Stimulated activated naive B cell treated with anti-CD40 and anti-IgM and Interleukin-4, amounts not matched to agents 10 μg/mL and 1 μg/mL and 100 μg/mL, for 72 hours (primary cell): ENCODE results near the gene TMSB4X.
A peak's percentile ranks its signal among the peaks of the same experiment; 100 is the strongest.
"Not testable (repeated sequence)": the region's sequence is repeated elsewhere in the genome, so short reads cannot be mapped to it uniquely, and the experiment has no call there.

ENCODE experiments used
- ATAC-seq, 2 donors: fragments of 150-1000 bp; cut with Tn5 transposase; replicated peaks; 2 replicates each; pipeline ENCODE4 v1.10.0; 2021; ENCODE audit warnings: moderate library complexity in 1 of 2
- DNase-seq: peaks from one replicate; pipeline ENCODE4 v3.0.0; 2021
- H3K27ac Mint-ChIP-seq: one replicate; pipeline ENCODE4 v1.8.0; 2022; ENCODE audit warnings: mild to moderate bottlenecking, mixed read lengths
- H3K27me3 Mint-ChIP-seq, 2 donors: one replicate each; pipeline ENCODE4 v1.8.0; 2022; ENCODE audit warnings: mixed read lengths in 2 of 2
- H3K36me3 Mint-ChIP-seq, 2 donors: one replicate each; pipeline ENCODE4 v1.8.0; 2022; ENCODE audit warnings: mixed read lengths in 2 of 2, mild to moderate bottlenecking in 1 of 2
- H3K4me1 Mint-ChIP-seq, 2 donors: one replicate each; pipeline ENCODE4 v1.8.0; 2022; ENCODE audit warnings: mixed read lengths in 2 of 2, mild to moderate bottlenecking in 1 of 2
- H3K4me3 Mint-ChIP-seq, 2 donors: one replicate each; pipeline ENCODE4 v1.8.0; 2022; ENCODE audit warnings: mild to moderate bottlenecking in 2 of 2, mixed read lengths in 2 of 2, moderate library complexity in 1 of 2
- H3K9me3 Mint-ChIP-seq, 2 donors: one replicate each; pipeline ENCODE4 v1.8.0; 2022; ENCODE audit warnings: mixed read lengths in 2 of 2, mild to moderate bottlenecking in 1 of 2

TMSB4X gene

DNA sequence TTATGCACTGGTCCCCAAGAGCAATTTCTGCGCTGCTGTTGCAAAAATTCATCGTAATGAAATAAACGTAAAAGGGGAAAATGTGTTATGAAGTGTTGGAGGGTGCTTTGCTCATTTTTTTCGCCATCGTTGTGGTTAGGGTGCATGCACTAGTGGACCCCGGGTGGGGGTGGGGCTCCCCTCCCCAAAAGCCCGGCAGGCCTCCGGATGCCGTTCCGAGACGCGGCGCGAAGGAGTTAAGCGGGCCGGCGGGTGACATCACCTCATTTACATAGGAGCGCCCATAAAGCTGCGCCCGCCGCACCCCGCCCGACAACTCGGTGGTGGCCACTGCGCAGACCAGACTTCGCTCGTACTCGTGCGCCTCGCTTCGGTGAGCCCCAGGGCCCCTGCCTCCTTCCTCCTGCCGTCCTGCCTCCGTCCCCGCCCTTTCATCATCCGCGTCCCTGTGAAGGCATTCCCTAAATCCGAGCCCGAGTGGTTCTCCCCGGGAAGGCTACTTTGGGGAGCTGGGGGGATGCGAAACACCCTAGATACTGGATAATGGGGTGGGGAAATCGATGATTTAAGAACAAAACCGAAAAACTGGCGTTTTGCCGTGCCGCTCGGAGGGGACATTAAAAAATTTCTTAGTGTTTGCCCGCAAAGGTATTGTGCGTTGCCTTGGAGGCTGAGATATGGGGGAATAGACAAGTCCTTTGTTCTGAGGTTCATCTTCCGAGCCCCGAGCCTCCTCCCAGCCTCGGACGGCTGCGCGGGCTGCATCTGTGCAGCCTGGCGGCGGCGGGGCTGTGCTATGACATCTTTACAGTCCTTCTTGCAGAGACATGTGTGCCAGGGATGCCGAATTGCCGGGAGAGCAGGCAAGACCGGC is at the start of gene TMSB4X:
Gene TMSB4X, plus strand, starts transcription at position 315 of the 874 bp plus-strand sequence.
- Mint-ChIP-seq H3K27ac (peak within 1 kb of the TSS; percentile 100), H3K4me1 (peaks cover 40 to 63% of the 10 kb centered on the region in 2 donors), H3K36me3 (peaks cover 30 to 34% of the 10 kb centered on the region in 2 donors), H3K9me3 (peaks cover 2 to 3% of the 10 kb centered on the region in 2 donors), H3K4me3 (peak within 1 kb of the TSS; percentile 97 to 99), H3K27me3 (peaks cover 0 to 33% of the 10 kb centered on the region in 2 donors)
- ATAC-seq (peak; percentile 45 to 59), DNase-seq (peak; percentile 81)

DNA sequence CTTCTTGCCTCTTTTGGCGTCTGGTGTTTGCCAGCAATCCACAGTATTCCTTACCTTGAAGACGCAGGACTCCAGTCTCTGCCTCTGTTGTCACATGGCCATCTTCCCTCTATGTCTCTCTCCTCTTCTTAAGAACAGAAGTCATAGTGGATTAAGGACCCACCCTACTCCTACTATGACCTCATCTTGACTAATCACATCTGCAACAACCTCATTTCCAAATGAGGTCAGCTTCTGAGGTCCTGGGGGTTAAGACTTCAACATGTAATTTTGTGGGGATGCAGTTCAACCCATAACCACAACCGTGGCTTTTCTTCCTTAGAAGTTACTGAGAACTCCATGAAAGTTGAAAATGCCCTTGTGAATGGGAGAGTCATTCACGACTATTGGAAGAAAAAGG is 45.2 kb upstream of the TMSB4X start:
- ATAC-seq (no peak), DNase-seq (no peak)
- Mint-ChIP-seq H3K9me3 (no peaks in the 10 kb centered on the region), H3K36me3 (no peaks in the 10 kb centered on the region), H3K27me3 (peaks cover 0 to 32% of the 10 kb centered on the region in 2 donors), H3K27ac (no peak overlapping the region), H3K4me1 (no peaks in the 10 kb centered on the region), H3K4me3 (no peak overlapping the region)

DNA sequence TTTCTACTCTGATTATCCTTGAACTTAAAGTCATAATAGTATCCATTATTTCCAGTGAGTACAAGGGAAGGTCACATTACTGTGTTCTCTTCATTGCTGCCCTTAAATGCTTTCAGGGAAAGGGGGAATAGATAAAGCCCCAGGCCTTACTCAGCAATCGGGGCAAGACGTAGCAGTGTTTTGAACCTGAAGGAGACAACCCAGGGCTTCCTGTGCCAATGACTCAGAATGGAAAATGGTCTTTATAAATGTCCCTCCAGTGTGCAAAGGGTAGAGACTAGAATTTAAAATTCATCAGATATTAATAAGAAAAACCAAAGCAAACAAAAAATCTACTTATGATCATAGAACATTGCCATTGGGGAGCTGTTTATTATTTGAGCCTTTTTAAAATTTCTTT is 44.8 kb upstream of the TMSB4X start:
- H3K36me3 Mint-ChIP-seq: no peaks in the 10 kb centered on the region
- H3K4me1 Mint-ChIP-seq: no peaks in the 10 kb centered on the region
- H3K9me3 Mint-ChIP-seq: no peaks in the 10 kb centered on the region
- peaks cover 0 to 31% of the 10 kb centered on the region in 2 donors for H3K27me3 Mint-ChIP-seq
- H3K27ac Mint-ChIP-seq: no peak overlapping the region
- DNase-seq (no peak), ATAC-seq (no peak)
- no peak overlapping the region for H3K4me3 Mint-ChIP-seq

DNA sequence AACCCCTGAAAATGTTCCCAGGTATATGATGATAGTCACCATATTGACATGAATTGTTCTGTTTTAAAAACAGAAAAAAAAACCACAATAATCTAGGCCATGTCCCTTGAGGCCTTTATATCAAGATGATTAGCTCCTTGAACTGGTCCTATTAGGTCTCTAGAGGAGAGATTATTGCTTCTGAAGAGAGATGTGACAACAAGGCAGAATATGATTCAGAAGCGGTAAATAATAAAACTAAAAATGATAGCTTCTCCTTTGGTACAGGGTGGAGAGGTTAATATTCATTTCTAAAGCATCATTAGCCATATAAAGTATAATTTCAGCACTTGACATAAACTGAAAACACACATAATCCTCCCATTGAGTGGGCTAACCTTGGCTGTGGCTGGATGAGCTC is 42.7 kb upstream of the TMSB4X start:
- Mint-ChIP-seq H3K27me3 (peaks cover 0 to 32% of the 10 kb centered on the region in 2 donors), H3K9me3 (no peaks in the 10 kb centered on the region), H3K27ac (no peak overlapping the region), H3K4me3 (no peak overlapping the region), H3K4me1 (no peaks in the 10 kb centered on the region), H3K36me3 (no peaks in the 10 kb centered on the region)
- DNase-seq (no peak), ATAC-seq (no peak)

DNA sequence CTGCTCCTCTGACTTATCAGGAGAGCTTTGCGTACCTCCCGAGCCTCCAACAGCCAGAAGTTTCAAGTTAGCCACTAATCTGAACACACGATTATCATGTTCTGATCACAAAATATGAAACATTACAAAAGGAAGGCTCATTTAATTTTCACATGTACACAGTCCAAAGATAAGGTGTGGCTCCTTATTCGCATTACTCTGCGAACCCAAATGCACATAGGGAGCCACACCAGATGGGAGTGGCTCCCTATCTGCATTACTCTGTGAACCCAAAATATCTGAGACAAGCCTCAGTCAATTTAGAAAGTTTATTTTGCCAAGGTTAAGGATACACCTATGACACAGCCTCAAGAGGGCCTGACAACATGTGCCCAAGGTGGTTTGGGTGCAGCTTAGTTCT is 40.1 kb upstream of the TMSB4X start:
- no peak for DNase-seq
- Mint-ChIP-seq H3K4me3 (no peak overlapping the region), H3K4me1 (no peaks in the 10 kb centered on the region)

DNA sequence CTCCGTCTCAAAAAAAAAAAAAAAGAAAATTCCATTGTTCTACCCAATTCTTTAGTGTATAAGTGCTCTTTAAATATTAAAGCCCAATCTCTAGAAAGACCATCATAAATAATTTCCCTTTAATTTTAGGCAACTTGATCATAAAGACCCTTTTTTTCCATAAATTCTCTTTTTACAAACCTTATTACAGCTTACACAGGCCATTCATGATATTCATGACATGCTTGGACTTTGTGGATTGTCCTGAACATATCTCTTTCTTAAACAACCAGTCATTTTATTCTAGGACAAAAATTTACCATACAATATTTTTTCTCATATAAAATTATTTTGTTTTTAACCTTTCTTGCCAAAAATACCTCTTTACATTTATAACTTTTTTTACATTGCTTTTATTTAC is 38.0 kb upstream of the TMSB4X start:
- peaks cover 0 to 29% of the 10 kb centered on the region in 2 donors for H3K27me3 Mint-ChIP-seq
- peaks cover 0 to 12% of the 10 kb centered on the region in 2 donors for H3K36me3 Mint-ChIP-seq
- DNase-seq (no peak), ATAC-seq (no peak)
- no peak overlapping the region for H3K4me3 Mint-ChIP-seq
- H3K4me1 Mint-ChIP-seq: no peaks in the 10 kb centered on the region
- peaks cover 0 to 9% of the 10 kb centered on the region in 2 donors for H3K9me3 Mint-ChIP-seq
- H3K27ac Mint-ChIP-seq: no peak overlapping the region

More for the DNA sequence above, 40.1 kb upstream of the TMSB4X start:
- ATAC-seq: no peak
- Mint-ChIP-seq H3K27me3 (peaks cover 0 to 26% of the 10 kb centered on the region in 2 donors), H3K36me3 (no peaks in the 10 kb centered on the region), H3K9me3 (no peaks in the 10 kb centered on the region), H3K27ac (no peak overlapping the region)

DNA sequence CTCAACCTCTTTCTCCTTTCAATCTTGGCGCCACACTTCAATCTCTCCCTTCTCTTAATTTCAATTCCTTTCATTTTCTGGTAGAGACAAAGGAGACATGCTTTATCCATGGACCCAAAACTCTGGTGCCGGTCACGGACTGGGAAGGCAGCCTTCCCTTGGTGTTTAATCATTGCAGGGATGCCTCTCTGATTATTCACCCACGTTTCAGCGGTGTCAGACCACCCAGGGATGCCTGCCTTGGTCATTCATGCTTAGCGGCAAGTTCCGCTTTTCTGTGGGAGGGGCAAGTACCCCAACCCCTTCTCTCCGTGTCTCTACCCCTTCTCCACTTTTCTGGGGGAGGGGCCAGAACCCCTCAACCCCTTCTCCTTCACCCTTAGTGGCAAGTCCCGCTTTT is 34.4 kb upstream of the TMSB4X start:
- not testable (repeated sequence) for H3K9me3 Mint-ChIP-seq, H3K4me1 Mint-ChIP-seq, DNase-seq, H3K4me3 Mint-ChIP-seq, ATAC-seq, H3K27ac Mint-ChIP-seq
- Mint-ChIP-seq H3K36me3 (peaks cover 0 to 12% of the 10 kb centered on the region in 2 donors), H3K27me3 (peaks cover 0 to 45% of the 10 kb centered on the region in 2 donors)

DNA sequence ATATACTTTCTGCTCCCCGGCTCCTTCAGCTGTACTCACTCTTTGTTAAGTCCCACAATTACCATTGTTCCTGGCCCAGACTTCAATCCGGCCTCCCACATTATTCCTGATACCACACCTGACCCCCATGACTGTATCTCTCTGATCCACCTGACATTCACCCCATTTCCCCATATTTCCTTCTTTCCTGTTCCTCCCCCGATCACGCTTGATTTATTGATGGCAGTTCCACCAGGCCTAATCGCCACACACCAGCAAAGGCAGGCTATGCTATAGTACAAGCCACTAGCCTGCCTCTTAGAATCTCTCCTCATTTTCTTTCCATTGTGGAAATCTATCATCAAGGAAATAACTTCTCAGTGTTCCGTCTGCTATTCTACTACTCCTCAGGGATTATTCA is 31.3 kb upstream of the TMSB4X start:
- H3K4me3 Mint-ChIP-seq, DNase-seq, ATAC-seq, H3K27ac Mint-ChIP-seq, H3K9me3 Mint-ChIP-seq: not testable (repeated sequence)
- peaks cover 0 to 12% of the 10 kb centered on the region in 2 donors for H3K36me3 Mint-ChIP-seq
- peaks cover 0 to 48% of the 10 kb centered on the region in 2 donors for H3K27me3 Mint-ChIP-seq
- peaks cover 13 to 26% of the 10 kb centered on the region in 2 donors for H3K4me1 Mint-ChIP-seq

DNA sequence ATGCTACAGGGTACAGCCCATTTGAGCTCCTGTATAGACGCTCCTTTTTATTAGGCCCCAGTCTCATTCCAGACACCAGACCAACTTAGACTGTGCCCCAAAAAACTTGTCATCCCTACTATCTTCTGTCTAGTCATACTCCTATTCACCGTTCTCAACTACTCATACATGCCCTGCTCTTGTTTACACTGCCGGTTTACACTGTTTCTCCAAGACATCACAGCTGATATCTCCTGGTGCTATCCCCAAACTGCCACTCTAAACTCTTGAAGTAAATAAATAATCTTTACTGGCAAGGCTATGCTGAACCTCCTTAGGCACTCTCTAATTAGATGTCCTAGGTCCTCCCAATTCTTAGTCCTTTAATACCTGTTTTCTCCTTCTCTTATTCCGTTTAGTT is 30.5 kb upstream of the TMSB4X start:
- DNase-seq, H3K4me3 Mint-ChIP-seq, ATAC-seq, H3K27ac Mint-ChIP-seq, H3K9me3 Mint-ChIP-seq: not testable (repeated sequence)
- peaks cover 0 to 12% of the 10 kb centered on the region in 2 donors for H3K36me3 Mint-ChIP-seq
- peaks cover 22 to 34% of the 10 kb centered on the region in 2 donors for H3K4me1 Mint-ChIP-seq
- H3K27me3 Mint-ChIP-seq: peaks cover 0 to 48% of the 10 kb centered on the region in 2 donors

DNA sequence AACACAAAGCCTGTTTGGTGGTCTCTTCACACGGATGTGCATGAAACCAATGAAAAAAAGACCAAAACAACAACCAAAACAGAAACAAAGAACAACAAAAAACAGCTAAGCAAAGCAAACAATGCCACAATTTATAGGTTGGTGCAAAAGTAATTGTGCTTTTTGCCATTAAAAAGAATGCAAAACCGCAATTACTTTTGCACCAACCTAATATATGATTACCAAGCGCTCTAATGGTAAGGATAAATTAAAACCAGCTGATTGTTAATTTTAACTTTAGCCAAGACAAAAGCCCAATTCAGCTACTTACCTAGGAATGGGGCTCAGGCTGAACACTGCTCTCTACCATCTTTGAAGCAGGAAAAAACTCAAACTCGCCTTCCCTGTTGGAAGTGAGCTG is 29.4 kb upstream of the TMSB4X start:
- Mint-ChIP-seq H3K4me3 (no peak overlapping the region), H3K27me3 (peaks cover 0 to 39% of the 10 kb centered on the region in 2 donors), H3K9me3 (peaks cover 0 to 5% of the 10 kb centered on the region in 2 donors), H3K36me3 (peaks cover 0 to 6% of the 10 kb centered on the region in 2 donors), H3K4me1 (peaks cover 32 to 45% of the 10 kb centered on the region in 2 donors), H3K27ac (no peak overlapping the region)
- no peak for ATAC-seq
- DNase-seq: no peak

DNA sequence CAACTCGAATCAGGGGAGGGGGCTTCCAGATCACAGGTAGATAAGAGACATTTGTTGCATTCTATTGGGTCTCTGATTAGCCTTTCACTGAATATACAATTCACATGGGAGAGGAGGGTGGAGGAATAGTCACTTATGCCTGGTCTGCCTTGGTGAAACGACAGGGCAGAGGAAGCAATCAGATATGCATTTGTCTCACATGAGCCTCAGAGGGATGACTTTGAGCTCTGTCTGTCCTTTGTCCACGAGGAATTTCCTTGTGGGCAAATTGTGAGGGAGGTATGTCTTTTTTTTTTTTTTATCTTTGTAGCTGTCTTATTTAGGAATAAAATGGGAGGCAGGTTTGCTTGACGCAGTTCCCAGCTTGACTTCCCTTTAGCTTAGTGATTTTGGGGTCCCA is 28.5 kb upstream of the TMSB4X start:
- ATAC-seq (no peak), DNase-seq (no peak)
- H3K36me3 Mint-ChIP-seq: no peaks in the 10 kb centered on the region
- peaks cover 40 to 54% of the 10 kb centered on the region in 2 donors for H3K4me1 Mint-ChIP-seq
- peaks cover 0 to 2% of the 10 kb centered on the region in 2 donors for H3K9me3 Mint-ChIP-seq
- peaks cover 0 to 30% of the 10 kb centered on the region in 2 donors for H3K27me3 Mint-ChIP-seq
- peak overlapping the region; percentile 79 for H3K27ac Mint-ChIP-seq
- no peak overlapping the region for H3K4me3 Mint-ChIP-seq

DNA sequence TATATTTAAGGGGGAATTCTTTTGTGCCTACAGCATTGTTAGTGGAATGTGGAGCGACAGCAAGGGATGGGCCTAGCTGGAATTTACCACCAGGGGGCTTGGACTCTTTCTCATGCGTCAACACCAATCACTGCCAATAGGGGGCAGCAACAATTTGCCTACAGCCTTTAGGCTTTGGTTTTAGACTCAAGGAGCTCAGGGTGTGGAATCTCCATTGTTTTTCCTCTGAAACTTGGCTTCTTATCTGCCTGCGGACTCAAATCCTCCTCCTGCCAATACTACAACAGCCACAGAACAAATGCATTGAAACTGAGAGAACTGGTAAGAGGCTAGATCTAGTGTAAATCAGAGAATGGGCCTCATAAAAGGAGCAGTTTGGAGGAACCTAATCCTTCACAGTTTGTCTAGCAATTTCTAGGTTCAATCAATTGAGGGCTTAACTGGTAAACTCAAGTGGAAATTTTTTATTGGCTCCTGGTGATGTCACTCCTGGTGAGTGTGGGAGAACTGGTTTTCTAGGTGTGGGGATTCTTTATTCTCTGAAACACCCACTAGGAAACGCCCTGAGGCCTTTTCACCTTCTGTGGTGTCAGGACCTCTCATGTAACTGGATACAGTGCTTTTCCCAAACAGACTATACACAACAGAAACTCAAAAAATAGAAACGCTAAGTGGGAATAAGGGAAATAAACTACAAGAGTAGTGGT is 27.9 kb upstream of the TMSB4X start:
- Mint-ChIP-seq H3K36me3 (no peaks in the 10 kb centered on the region), H3K27ac (peak overlapping the region; percentile 79), H3K4me3 (peak overlapping the region; percentile 42 to 64), H3K27me3 (peaks cover 0 to 27% of the 10 kb centered on the region in 2 donors), H3K9me3 (peaks cover 0 to 2% of the 10 kb centered on the region in 2 donors), H3K4me1 (peaks cover 44 to 59% of the 10 kb centered on the region in 2 donors)
- ATAC-seq (peak; percentile 20 to 34), DNase-seq (peak; percentile 69)

DNA sequence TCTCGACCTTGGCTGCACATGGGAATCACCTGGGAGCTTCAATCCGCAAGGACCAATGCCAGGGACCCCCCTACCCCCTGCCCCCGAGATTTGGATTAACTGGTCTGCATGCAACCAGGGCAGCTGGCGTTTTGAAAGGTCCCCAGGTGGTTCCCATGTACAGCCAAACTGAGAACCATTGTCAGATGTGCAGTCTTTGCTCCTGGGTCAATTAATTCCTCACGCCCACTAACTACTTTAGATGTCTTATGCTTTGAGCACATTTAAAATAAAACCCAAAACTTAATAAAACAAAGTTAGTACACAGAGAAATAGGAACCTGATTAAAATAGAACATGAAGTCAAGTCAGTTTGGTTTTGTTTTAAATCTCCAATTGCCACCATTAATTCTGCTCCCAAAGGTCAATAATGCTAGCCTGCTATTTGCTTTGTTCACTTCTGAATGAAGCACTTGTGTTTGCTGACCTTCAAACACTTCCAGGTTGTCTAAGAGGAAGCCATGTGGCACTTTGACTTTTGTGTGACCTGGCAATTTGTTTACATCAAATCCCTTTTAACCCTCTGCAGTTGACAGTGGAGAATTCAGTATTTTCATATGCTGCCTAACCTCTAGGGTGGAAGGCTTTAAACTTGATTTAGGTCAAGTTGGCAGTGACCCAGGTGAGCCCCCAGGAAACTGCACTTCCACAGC is 27.2 kb upstream of the TMSB4X start:
- Mint-ChIP-seq H3K27ac (peak overlapping the region; percentile 79), H3K4me1 (peaks cover 44 to 64% of the 10 kb centered on the region in 2 donors), H3K9me3 (peaks cover 0 to 2% of the 10 kb centered on the region in 2 donors), H3K27me3 (peaks cover 0 to 23% of the 10 kb centered on the region in 2 donors), H3K36me3 (no peaks in the 10 kb centered on the region), H3K4me3 (peak overlapping the region in 1 of 2 donors; percentile 22)
- ATAC-seq (peak in 1 of 2 donors; percentile 14), DNase-seq (no peak)

DNA sequence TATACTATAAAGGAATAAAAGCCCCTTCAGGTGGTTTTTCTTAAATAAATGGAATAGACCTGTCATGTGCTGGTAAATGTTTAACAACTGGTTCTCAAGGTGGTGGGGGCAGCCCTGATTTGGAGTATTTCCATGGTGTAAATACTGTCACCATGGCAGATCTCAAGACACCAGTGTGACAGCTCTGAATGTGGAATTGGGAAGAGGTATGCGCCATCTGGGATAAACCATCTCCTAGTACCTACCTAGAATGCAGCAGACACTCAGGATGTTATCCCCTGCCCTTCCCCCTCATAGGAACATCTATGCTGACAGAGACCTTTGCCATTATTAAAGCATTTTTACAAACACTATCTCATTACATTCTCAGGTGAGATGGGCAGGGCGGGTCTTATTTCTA is 26.4 kb upstream of the TMSB4X start:
- H3K4me1 Mint-ChIP-seq: peaks cover 46 to 67% of the 10 kb centered on the region in 2 donors
- H3K27me3 Mint-ChIP-seq: peaks cover 0 to 15% of the 10 kb centered on the region in 2 donors
- H3K9me3 Mint-ChIP-seq: peaks cover 0 to 2% of the 10 kb centered on the region in 2 donors
- peak overlapping the region in 1 of 2 donors; percentile 70 for H3K4me3 Mint-ChIP-seq
- DNase-seq (no peak), ATAC-seq (no peak)
- no peaks in the 10 kb centered on the region for H3K36me3 Mint-ChIP-seq
- peak overlapping the region; percentile 79 for H3K27ac Mint-ChIP-seq
